ENCODE data around the gene STBD1.

GRCh38 chr4:76272582-76272981, 34.0 kb upstream of the STBD1 start:
- TF ChIP-seq CTCF (IDR thresholded peaks at IDR 0.05) (no peak), POLR2A (IDR thresholded peaks at IDR 0.05) (no peak)

All from lower leg skin (tissue), 3 donors.